Renal cortical epithelial cell (primary cell): ENCODE results near the gene LCAT. TPM values are rescaled to one million over a fixed set of nuclear protein-coding genes. Genes with fewer than 3 reads are reported as not detected.
"Not testable (repeated sequence)": the region's sequence is repeated elsewhere in the genome, so short reads cannot be mapped to it uniquely, and the experiment has no call there.

Experiments
- DNase-seq: peaks from one replicate; pipeline ENCODE4 v3.0.0-alpha.2; 2011; ENCODE audit warnings: low read depth
- total RNA-seq: library from RNA; depleted of rRNA; stranded (reverse); fragments of >200 nt; gene quantifications from 2 replicates; pipeline ENCODE4 v1.2.3, GENCODE V29; 2014

LCAT gene, protein sequence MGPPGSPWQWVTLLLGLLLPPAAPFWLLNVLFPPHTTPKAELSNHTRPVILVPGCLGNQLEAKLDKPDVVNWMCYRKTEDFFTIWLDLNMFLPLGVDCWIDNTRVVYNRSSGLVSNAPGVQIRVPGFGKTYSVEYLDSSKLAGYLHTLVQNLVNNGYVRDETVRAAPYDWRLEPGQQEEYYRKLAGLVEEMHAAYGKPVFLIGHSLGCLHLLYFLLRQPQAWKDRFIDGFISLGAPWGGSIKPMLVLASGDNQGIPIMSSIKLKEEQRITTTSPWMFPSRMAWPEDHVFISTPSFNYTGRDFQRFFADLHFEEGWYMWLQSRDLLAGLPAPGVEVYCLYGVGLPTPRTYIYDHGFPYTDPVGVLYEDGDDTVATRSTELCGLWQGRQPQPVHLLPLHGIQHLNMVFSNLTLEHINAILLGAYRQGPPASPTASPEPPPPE
- 2.1 and 5.8 TPM in 2 replicates for total RNA-seq

DNA sequence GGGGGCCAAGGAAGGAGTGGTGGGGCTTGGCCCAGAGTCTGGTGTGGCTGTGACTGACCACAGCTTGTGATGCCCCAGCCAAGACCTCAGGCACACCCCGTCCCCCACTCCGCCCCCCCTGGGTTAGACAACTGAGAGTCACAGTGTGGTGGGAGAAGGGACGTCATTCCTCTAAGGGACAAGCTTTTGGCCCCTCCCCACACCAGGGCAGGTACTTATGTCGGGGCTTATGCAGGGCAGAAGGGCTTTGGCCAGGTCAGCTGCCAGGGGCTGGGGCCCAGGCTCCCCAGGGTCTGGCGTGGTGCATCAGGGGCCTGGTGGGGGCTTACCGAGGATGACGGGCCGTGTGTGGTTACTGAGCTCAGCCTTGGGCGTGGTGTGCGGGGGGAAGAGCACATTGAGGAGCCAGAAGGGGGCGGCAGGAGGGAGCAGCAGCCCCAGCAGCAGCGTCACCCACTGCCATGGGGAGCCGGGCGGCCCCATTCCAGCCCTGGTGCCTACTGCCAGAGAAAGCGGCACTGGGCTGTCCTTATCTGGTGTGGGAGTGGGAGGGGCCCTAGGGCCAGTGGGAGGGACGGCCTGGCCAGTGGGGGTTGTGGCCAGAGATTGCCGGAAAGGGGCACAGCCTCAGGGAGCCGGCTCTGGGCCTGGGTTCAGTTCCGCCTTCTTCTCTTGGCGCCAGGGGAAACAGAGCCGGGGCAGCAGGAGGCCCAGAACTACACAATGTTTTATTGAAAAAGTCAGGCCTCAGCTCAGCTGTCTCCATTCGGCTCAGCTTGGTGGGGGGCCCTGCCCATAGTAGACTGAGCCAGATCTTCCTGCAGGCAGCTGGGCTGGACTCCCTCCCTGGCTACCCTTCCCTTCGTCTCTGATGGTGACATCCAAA lies at the start of gene LCAT:
Gene LCAT, minus strand, starts transcription at position 502 of the 886 bp plus-strand sequence. Its CDS starts 19 bp downstream, at position 483.
- DNase-seq = no peak

DNA sequence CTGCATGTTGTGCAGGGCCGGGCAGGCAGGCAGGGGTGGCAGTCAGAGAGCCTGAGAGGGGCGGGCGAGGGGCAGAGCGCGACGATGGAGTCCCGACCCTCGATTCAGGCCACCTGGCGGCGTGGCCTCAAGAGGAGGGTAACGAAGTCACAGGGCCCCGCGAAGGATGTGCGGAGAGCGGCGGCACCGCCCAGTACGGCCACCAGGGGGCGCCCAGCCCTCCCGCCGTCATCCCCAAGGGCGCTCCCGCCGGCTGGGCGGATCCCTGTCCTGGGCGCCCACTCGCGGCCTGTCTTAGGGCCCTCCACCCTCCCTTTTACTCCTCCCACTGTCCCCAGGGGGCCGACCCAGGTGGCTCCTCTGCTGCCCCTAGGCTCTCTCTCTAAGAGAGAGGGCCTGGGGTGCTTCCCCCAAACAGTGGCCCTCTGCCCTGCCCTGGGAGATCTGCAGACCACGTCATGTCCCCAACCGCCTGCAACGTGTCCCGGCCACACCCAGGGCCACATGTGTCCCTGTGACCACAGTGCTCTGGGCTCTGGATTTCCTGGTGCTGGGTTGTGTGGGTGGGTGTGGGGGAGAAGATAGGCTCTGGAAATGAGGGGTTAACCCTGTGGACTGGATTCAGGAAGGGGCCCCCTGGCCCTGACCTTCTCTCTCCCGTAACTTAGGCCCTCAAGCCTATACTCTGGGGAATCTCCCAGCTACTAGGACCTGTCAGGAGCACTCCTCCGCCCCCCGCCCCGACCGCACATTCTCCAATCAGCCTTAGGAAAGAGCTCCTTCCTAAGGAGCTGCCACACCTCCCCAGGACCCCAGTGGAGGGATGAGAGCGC lies 49.5 kb upstream of the LCAT start:
- DNase-seq = peak; percentile 4

DNA sequence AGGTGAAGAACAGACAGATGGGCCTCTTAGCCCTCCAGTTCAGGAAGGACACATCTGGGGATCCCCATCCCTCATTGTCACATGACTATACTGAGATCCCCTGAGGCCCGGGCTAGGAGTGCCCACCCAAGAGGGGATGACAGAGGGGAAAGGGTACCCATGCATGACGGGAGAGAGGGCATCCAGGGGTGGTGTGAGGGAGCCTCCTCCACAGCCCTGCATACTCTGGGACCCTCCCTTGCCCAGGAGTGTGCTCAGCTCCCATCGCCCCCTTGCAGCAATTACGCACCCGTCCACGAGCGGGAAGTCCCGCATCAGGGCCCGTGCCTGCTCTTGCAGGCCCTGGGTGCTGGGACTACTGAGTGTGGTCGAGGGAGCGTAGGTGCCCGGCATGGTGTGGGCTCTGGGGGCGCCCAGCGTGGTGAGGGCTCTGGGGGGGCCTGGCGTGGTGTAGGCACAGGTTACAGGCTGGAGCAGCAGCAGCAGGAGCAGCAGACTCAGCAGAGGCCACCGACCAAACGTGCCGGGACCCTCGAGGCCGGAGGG lies 48.8 kb upstream of the LCAT start:
- DNase-seq = no peak

DNA sequence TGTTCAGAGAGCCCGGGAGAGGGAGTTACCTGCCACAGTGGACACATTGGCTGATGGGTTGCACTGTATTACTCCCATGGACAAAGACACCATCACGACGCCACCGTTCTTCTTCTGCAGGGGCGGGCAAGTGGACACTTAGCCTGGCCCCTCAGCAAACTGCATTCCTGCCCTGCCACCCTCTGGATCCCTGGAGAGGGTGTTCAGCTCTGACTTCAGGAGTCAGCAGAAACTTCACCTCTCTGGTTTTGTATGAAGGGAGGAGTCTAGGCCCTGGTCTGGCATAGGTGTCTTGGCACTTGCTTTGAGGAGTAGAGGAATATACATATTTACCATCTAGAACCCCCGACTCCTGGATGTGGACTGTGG lies 46.1 kb upstream of the LCAT start:
- no peak for DNase-seq

DNA sequence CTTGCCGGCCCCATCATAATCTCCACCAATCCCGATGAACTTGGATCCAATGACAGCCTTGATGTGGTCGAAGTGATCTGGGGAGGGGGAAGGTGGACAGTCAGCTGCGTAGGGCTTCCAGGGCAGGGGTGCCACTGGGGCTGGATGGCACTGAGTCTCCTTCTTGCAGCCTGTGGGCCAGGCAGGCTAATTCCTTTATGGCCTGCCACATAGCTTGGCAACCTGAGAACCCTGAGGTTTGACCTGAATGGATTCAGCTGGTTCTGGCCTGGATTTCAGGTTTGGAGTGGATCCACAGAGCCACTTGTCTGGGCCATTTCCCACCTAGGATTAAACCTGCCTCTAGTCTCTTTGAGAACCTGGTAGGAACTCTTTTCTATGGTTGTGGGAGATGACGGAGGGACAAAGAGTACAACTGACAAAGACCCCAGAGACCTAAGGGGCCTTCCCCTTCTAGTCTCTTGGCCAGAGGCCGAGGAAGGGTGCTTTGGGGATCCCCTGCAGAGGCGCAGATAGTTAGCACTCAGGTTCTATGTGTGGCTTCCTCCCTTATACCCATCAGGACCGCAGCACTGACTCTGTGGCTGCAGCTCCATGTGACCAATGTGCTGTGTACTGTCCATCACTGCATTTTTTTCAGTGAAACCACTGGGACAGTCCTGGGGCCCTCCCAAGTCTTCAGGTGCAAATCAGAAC lies 45.5 kb upstream of the LCAT start:
- no peak for DNase-seq

DNA sequence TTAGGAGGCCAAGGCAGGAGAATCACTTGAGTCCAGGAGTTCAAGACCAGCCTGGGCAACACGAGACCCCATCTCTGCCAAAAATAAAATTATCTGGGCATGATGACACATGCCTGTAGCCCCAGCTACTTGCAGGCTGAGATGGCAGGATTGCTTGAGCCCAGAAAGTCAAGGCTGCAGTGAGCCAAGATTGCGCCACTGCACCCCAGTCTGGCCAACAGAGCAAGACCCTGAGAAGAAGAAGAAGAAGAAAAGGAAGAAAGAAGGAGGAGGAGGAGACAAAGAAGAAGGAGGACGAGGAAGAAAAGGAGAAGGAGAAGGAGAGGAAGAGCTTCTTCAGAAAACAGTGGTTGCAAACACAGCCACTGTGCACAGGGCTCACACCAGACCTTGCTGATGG lies 44.8 kb upstream of the LCAT start:
- no peak for DNase-seq

DNA sequence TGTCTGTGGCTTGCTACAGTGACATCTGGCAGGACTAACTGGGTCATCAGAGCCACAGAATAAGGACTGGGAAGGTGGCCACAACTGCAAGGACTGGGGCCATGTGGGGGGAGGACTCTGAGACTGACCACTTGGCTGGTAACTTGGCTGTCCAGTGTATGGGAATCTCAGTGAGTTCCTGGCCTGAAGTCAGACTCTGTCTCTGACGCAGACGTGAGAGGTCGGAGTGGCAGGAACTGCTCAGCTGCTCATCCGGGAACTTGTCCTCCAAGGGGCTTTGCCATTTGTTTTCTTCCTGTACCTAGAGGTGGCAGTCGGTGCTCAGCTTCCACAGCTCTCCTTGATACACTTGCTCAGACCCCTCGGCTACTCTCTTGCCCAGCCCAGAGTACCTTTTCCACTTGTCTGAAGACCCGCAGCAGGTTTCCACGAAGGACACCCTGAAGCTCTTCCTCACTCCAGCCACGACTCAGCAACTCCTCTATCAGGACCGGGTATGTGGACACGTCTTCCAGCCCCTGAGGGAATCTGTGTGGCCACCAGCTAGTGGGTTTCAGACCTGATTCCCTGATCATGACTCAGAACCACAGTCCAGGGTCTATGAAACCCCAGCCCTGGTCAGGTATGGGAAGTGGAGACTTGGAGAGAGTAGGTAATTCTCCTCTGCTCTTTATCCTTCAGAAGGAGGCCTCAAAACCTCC lies 43.7 kb upstream of the LCAT start:
- DNase-seq = peak; percentile 19

DNA sequence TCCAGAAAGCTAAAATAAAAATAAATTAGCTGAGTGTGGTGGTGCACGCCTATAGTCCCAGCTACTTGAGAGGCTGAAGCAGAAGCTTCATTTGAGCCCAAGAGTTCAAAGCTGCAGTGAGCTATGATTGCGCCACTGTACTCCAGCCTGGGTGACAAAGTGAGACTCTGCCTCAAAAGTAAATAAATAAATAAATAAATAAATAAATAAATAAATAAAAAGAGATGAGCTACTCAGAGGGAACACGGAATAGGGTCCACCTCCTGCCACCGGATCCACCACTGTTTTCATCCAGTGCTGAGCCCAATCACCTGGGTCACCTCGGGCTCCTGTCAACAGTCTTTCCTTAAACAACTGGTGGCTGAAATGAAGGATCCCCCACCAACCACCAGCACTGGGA lies 43.0 kb upstream of the LCAT start:
- DNase-seq = no peak

DNA sequence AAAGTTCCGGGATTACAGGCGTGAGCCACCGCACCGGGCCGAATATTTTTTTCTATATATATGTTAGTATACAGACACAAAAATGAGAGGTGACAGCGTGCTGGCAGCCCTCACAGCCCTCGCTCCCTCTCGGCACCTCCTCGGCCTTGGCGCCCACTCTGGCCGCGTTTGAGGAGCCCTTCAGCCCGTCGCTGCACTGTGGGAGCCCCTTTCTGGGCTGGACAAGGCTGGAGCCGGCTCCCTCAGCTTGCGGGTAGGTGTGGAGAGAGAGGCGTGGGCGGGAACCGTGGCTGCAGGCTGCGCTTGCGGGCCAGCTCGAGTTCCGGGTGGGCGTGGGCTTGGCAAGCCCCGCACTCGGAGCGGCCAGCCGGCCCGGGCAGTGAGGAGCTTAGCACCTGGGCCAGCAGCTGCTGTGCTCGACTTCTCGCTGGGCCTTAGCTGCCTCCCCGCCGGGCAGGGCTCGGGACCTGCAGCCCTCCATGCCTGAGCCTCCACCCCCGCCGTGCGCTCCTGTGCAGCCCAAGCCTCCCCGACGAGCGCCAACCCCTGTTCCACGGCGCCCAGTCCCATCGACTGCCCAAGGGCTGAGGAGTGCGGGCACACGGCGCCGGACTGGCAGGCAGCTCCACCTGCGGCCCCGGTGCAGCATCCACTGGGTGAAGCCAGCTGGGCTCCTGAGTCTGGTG lies 38.2 kb upstream of the LCAT start:
- DNase-seq = no peak

DNA sequence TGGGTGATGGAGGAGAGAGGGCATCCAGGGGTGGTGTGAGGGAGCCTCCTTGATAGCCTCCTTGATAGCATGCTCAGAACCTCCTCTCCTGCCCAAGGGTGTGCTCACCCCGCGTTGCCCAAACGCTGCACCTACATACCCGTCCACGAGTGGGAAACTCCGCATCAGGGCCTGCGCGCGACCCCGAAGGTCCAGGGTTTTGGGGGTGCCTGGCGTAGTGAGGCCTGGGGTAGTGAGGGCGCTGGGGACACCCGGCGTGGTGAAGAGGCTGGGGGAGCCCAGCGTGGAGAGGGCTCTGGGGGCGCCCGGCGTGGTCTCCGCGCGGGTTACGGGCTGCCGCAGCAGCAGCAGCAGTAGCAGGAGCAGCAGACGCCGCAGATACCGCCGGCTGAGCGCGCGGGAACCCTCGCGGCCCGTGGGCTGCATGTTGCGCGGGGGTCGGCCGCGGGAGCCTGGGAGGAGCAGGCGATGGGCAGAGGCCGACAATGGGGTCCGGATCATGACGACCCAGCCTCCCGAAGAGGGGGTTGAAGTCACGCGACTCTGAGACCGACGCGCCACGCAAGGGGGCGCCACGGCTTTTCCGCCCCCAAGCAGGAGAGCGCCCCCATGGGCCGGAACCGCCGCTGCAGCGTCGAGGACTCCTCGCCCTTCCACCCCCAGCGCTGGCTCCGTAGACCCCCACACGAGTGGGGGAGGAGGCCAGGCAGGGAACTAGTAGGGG lies 36.2 kb upstream of the LCAT start, which contains the start of gene DPEP3:
Gene DPEP3, minus strand, starts transcription at position 545 of the 724 bp plus-strand sequence. Its CDS starts 119 bp downstream, at position 426.
- DNase-seq = no peak

DNA sequence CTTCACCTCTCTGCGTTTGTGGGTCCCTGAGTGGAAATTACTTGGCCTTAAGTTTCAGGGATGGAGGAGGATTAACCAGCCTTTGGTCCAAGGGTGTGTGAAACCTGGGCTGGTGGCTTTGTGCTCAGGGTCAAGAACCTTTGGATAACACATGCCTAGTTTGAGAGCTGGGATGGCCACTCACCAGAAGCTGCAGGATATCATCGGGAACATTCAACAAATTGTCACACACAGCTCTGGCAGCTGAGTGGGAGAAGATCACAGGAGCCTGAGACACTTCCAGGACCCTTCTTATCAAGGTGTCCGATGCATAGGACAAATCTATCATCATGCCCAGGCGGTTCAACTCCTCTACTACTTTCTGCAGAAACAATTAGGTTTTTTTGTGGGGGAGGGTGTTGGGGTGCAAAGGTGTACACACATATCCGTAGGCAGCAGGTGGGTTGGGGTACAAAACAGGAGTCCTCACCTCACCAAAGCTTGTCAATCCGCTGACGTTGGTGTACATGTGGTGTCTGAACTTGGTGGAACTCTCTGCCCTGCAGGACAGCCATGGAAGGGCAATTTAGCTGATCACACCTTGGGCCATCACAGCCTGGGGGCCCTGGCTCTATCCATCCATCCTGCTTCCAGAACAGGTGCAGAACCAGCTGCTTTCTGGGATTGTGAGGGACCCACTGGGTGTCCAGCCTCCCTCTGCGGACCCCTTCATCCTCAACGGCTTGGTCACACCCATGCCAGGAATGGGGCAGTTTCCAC lies 33.7 kb upstream of the LCAT start:
- DNase-seq = no peak

DNA sequence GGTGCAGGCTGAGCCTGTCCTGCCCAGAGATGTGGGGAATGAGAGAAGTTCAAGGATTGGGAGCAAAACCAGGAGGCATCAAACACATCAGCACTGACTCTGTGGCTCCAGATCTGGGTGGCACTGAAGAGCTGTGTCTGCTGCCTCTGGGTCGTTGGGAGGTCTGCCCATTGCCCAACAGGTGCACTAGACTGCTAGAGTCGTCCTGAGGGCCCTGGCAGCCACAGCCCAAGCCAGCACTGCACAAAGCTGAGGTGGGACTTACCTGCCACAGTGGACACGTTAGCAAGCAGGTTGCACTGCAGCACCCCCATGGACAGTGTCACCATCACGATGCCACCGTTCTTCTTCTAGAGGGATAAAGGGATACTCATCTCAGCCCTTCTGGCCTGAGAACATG lies 33.1 kb upstream of the LCAT start:
- no peak for DNase-seq

DNA sequence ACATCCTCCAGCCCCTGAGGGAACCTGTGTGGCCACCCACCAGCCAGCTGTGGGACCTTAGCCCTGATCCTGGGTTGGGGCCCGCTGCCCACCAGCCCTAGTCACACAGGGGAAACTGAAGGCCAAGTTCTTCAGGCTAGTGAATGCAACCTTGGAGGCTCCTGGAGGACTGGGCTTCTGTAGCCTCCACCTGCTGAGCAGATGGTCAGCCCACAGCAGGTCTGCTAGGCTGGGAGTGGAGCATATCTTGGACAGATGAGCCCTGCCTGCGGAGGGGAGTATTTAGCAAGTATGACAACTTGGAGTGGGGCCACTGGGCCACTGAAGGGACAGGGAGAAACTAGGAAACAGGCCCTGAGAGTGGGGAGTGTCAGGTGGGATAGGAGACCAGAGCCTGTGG lies 32.3 kb upstream of the LCAT start:
- no peak for DNase-seq

DNA sequence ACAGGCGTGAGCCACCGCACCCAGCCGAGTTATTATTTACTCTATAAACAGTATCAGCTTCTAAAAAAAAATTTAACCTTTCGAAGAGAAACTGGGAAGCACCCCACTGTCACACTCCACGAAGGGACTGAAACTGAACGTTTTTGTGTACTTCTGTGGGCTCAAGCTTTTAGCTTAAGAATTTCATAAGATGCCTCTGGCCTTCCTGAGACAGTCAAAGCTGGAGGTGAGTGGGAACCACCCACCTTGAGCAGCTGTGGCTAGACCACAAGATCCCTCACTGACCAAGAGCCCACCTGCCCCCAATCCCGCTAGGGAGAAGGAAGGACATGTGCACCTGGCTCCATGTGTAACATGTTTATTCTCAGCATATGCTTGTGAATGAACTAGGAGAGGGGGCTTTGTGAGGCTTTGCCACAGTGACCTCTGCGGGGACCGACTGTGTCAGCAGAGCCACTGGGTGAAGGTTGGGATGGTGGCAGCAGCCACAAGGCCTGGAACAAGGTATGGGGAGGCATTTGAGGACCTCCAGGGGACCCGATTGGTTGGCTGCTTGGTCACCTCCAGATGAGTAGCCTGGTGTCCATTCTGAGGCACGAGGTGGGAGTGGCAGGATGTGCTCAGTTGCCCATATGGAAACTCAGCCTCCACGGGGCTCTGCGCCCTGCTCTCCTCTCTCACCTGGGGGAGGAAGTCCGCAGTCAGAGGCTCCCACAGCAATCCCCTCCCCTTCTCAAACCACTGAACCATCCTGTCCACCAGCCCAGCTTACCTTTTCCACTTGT lies 31.6 kb upstream of the LCAT start:
- DNase-seq = no peak

DNA sequence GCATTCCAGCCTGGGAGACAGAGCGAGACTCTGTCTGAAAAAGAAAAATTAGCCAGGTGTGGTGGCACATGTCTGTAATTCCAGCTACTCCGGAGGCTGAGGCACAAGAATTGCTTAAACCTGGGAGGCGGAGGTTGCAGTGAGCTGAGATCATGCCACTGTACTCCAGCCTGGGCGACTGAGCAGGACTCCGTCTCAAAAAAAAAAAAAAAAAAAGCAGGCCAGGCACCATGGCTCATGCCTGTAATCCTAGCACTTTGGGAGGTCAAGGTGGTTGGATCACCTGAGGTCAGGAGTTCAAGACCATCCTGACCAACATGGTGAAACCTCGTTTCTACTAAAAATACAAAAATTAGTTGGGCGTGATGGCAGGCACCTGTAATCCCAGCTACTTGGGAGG lies 28.4 kb upstream of the LCAT start:
- DNase-seq = not testable (repeated sequence)

DNA sequence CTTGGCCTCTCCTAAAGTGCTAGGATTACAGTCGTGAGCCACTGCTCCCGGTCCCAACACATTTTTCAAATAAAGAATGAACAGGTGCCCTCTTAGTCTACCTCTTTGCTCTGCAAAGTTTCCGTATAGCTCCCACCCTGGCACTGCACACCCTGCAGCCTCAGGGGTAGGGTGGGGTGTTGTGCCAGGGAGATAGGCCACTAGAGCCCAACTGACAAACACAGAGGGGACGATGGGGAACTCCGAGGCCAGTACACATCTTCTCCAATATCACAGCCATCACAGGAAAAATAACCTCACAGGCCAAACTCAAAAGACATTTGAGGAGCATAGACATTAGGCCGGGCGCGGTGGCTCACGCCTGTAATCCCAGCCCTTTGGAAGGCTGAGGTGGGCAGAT lies 27.2 kb upstream of the LCAT start:
- DNase-seq = no peak

DNA sequence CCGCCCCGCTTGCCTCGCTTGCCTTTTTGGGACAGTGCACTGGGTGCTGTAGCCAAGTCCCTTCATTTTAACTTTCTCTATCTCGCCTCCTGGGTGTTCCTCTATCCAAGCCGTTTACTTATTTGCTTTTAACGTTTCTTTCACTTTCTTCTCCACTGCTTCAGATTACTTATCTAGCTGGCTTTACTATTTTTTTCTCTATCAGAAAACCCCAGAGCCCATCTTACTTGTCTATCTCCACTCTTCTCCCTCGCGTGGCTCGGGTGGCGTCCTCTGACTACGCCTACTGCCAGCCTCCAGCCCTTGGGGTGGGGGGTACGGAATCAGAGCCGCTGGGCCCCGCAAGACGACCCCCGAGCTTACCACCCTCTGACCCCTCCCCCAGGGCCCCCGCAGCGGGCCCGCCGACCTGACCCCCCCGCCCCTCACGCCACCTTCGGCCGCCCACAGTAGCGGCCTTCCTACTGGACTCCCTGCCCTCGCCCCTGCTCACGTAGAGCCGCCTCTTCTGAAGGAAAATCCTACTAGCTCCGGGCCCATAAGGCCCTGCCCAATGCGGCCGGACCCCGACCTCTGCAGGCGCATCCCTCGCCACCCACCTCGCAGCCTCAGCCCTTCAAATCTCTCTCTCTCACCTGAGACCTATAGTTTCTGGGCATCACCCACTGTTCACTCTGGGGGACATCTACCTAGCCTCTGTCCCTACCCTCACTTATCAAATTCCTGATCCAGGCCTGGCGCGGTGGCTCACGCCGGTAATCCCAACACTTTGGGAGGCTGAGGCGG lies 25.5 kb upstream of the LCAT start:
- DNase-seq = peak; percentile 13
